Measurements from ENCODE around the gene PANK1. TPM values are rescaled to one million over a fixed set of nuclear protein-coding genes. Genes with fewer than 3 reads are reported as not detected.

PANK1 gene
- total RNA-seq, 4 donors from 2014 or later = 2.0 to 5.0 (median 3.6) TPM

DNA sequence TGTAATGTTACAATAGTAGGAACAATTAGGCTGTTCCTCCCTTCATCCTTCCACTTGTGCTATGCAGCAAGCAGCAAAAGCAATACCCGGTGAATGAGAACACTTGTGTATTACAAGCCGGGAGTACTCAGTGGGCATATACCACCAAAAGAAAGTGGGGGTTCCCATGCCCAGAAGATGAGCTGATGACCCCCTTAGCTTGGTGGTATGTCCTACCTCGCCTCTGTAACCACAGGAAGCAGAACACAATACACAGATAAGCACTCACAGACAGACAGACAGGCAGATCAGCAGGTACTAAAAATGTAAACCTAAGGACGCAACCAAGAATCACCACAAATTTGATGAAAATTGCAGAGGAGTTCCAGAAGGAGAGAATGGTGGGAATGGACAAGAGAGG is 40.9 kb upstream of the PANK1 start:
- TF ChIP-seq, protein P1, sequence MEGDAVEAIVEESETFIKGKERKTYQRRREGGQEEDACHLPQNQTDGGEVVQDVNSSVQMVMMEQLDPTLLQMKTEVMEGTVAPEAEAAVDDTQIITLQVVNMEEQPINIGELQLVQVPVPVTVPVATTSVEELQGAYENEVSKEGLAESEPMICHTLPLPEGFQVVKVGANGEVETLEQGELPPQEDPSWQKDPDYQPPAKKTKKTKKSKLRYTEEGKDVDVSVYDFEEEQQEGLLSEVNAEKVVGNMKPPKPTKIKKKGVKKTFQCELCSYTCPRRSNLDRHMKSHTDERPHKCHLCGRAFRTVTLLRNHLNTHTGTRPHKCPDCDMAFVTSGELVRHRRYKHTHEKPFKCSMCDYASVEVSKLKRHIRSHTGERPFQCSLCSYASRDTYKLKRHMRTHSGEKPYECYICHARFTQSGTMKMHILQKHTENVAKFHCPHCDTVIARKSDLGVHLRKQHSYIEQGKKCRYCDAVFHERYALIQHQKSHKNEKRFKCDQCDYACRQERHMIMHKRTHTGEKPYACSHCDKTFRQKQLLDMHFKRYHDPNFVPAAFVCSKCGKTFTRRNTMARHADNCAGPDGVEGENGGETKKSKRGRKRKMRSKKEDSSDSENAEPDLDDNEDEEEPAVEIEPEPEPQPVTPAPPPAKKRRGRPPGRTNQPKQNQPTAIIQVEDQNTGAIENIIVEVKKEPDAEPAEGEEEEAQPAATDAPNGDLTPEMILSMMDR (IDR thresholded peaks at IDR 0.05) = no peak
- TF ChIP-seq POLR2AphosphoS5 (IDR thresholded peaks at IDR 0.05) = no peak
- TF ChIP-seq POLR2A (IDR thresholded peaks at IDR 0.05; ENCODE audit: low read depth) = no peak
- no peak for TF ChIP-seq EP300 (IDR thresholded peaks at IDR 0.05)
- no peaks in the 10 kb centered on the region for H3K36me3 ChIP-seq
- H3K9me3 ChIP-seq = no peaks in the 10 kb centered on the region
- no peaks in the 10 kb centered on the region for H3K4me1 ChIP-seq
- H3K4me3 ChIP-seq = no peak overlapping the region
- intact Hi-C loops (cut with DNase I) = no loop called here
- 95% methylated on average over 4 of the region's 4 CpGs for WGBS
- no peak for DNase-seq (ENCODE audit: extremely low spot score)
- H3K27me3 ChIP-seq = no peaks in the 10 kb centered on the region
- H3K27ac ChIP-seq (replicated peaks in 1 of 4) = no peak overlapping the region

DNA sequence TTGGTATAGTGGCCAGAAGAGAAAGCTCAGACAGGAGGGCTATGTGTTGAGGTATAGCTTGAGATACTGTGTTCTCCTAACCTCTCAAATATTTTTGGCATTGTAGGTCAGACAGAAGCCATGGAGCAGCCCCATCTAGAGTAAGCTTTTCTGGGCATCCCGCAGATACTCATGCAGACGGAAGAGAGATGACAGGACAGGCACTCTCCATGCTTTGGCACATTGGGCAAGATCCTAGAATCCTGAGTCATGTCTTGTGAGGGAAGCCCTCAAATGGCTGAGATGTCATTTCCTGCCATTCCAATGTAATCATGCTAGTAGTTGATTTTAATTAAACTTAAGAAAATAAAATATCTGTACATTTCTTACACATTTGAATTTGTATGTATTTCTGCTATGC is 39.6 kb upstream of the PANK1 start:
- intact Hi-C loops (cut with DNase I) = no loop called here
- WGBS = 86% methylated on average over 2 of the region's 2 CpGs
- no peaks in the 10 kb centered on the region for H3K4me1 ChIP-seq

DNA sequence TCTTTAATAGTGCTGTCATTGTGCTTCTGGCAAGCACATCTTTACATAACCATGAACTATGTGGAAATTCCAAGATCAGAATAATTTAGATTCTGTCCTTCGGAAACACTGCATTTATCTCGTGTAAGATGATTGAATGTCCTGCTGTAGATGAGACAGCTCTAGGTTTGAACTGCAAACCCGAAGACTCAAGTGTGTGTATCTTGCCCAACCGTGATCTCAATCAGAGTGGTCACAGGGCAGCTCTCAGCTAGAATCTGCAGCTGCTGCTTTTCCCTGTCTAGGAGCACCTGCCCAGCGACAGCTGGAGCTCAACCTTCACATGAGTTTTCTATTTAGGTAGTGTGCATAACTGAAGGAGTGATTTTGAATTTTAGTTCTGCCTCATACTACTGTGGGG is 38.8 kb upstream of the PANK1 start:
- no peak overlapping the region for H3K4me3 ChIP-seq
- no peaks in the 10 kb centered on the region for H3K4me1 ChIP-seq
- no peaks in the 10 kb centered on the region for H3K36me3 ChIP-seq
- no peak for TF ChIP-seq EP300 (IDR thresholded peaks at IDR 0.05)
- no peak for TF ChIP-seq POLR2AphosphoS5 (IDR thresholded peaks at IDR 0.05)
- TF ChIP-seq, protein P1 (IDR thresholded peaks at IDR 0.05) = no peak
- no peak for TF ChIP-seq POLR2A (IDR thresholded peaks at IDR 0.05; ENCODE audit: low read depth)
- H3K27ac ChIP-seq (replicated peaks in 1 of 4) = no peak overlapping the region
- 61% methylated on average over 5 of the region's 5 CpGs for WGBS
- no peaks in the 10 kb centered on the region for H3K9me3 ChIP-seq
- DNase-seq (ENCODE audit: extremely low spot score) = no peak
- H3K27me3 ChIP-seq = no peaks in the 10 kb centered on the region
- intact Hi-C loops (cut with DNase I) = no loop called here

More for the DNA sequence above, 39.6 kb upstream of the PANK1 start:
- Histone ChIP-seq H3K27me3 (no peaks in the 10 kb centered on the region), H3K4me3 (no peak overlapping the region), H3K27ac (replicated peaks in 1 of 4) (no peak overlapping the region), H3K36me3 (no peaks in the 10 kb centered on the region), H3K9me3 (no peaks in the 10 kb centered on the region)
- TF ChIP-seq EP300 (IDR thresholded peaks at IDR 0.05) = no peak
- no peak for TF ChIP-seq POLR2A (IDR thresholded peaks at IDR 0.05; ENCODE audit: low read depth)
- no peak for TF ChIP-seq POLR2AphosphoS5 (IDR thresholded peaks at IDR 0.05)
- TF ChIP-seq, protein P1 (IDR thresholded peaks at IDR 0.05) = no peak
- DNase-seq (ENCODE audit: extremely low spot score) = no peak

DNA sequence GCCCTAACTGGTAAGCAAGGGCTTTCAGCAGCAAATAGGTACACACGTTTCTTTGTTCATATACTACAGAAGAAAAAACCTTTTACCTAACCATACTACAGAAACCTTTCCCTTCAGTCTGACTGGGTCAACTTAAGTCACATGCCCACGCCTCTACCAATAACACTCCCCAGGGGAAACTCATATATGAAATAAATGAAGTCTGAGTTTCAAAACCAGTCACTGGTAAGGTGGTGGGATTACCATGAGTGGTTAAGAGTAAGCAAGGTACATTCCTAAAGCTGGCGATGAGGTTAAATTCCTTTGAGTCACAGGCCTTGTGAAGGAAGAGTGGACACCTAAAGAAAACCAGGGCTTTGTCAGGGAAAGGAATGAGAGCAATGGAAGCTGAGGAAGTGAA is 34.9 kb upstream of the PANK1 start:
- no peaks in the 10 kb centered on the region for H3K27me3 ChIP-seq
- 82% methylated on average over 3 of the region's 3 CpGs for WGBS
- no peaks in the 10 kb centered on the region for H3K36me3 ChIP-seq
- no peak for TF ChIP-seq POLR2A (IDR thresholded peaks at IDR 0.05; ENCODE audit: low read depth)
- TF ChIP-seq EP300 (IDR thresholded peaks at IDR 0.05) = no peak
- no peak for TF ChIP-seq POLR2AphosphoS5 (IDR thresholded peaks at IDR 0.05)
- TF ChIP-seq, protein P1 (IDR thresholded peaks at IDR 0.05) = no peak
- no peak for DNase-seq (ENCODE audit: extremely low spot score)
- no peaks in the 10 kb centered on the region for H3K4me1 ChIP-seq
- H3K9me3 ChIP-seq = no peaks in the 10 kb centered on the region
- H3K27ac ChIP-seq (replicated peaks in 1 of 4) = no peak overlapping the region
- H3K4me3 ChIP-seq = no peak overlapping the region
- intact Hi-C loops (cut with DNase I) = no loop called here

DNA sequence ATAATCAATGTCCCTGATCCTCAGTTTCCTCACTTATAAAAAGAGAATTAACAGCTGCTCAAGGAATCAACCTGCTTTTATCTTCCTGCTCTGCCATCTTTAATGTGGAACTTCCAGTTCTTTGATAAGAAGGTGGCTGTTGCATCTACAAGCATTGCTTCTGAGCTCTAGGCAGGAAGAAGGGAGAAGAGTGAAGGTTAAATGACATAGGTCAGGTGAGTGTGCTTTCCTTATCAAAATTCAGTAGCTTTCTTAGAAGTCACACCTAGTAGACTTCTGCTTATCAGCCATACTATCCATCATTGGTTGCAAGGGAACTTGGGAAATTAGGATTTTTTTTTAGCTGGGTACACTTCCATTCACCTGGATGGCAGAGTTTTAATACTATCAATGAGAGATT is 32.3 kb upstream of the PANK1 start:
- H3K9me3 ChIP-seq = no peaks in the 10 kb centered on the region
- TF ChIP-seq EP300 (IDR thresholded peaks at IDR 0.05) = no peak
- no peak for TF ChIP-seq POLR2A (IDR thresholded peaks at IDR 0.05; ENCODE audit: low read depth)
- TF ChIP-seq, protein P1 (IDR thresholded peaks at IDR 0.05) = no peak
- TF ChIP-seq POLR2AphosphoS5 (IDR thresholded peaks at IDR 0.05) = no peak
- no peaks in the 10 kb centered on the region for H3K4me1 ChIP-seq
- DNase-seq (ENCODE audit: extremely low spot score) = no peak
- no peak overlapping the region for H3K27ac ChIP-seq (replicated peaks in 1 of 4)
- H3K4me3 ChIP-seq = no peak overlapping the region
- H3K27me3 ChIP-seq = no peaks in the 10 kb centered on the region
- intact Hi-C loops (cut with DNase I) = no loop called here
- no peaks in the 10 kb centered on the region for H3K36me3 ChIP-seq

Data from esophagus muscularis mucosa (tissue), 4 donors.